Stomach (tissue), 9 donors: ENCODE data around the gene LARGE1. TPM values are rescaled to one million over a fixed set of nuclear protein-coding genes. Genes with fewer than 3 reads are reported as not detected.

Source experiments
- DNase-seq, 2 donors: peaks; one replicate each; pipeline versions ENCODE4 v3.0.0 to v3.0.0-alpha.2; 2013 to 2019
- H3K27ac ChIP-seq, 5 donors: fragments of 200-600 bp in 4 of 5; sonication (generic) in 4 of 5; one replicate each; pipeline ENCODE4 v1.5.1; 2013 to 2019; ENCODE audit warnings: mild to moderate bottlenecking in 1 of 5, moderate library complexity in 1 of 5
- H3K27me3 ChIP-seq, 3 donors: fragments of 200-600 bp; sonication (generic); one replicate each; pipeline ENCODE4 v1.5.1; 2017 to 2019; ENCODE audit warnings: mixed run types in 1 of 3
- H3K36me3 ChIP-seq, 4 donors: fragments of 200-600 bp; sonication (generic); 1 replicate in 3 of 4; 2 replicates in 1 of 4; pipeline ENCODE4 v1.5.1; 2016 to 2019
- H3K4me1 ChIP-seq, 4 donors: fragments of 200-600 bp; sonication (generic); one replicate each; pipeline ENCODE4 v1.5.1; 2016 to 2019
- H3K4me3 ChIP-seq, 4 donors: fragments of 200-600 bp; sonication (generic) in 3 of 4; one replicate each; pipeline ENCODE4 v1.5.1; 2016 to 2019; ENCODE audit warnings: mild to moderate bottlenecking in 1 of 4
- H3K9me3 ChIP-seq, 4 donors: fragments of 200-600 bp; sonication (generic); one replicate each; pipeline ENCODE4 v1.5.1; 2016 to 2019
- CTCF ChIP-seq, 7 experiments: fragments of 450-650 bp in 4 of 7; fragments of 200-600 bp in 3 of 7; sonication (generic) in 3 of 7; IDR thresholded peaks; one replicate each; pipeline ENCODE4 v1.5.1; 2016 to 2019; ENCODE audit warnings: antibody characterized with exemption in 7 of 7, control low read depth in 2 of 7, mild to moderate bottlenecking in 1 of 7
- EP300 ChIP-seq: sonication (generic); formaldehyde crosslinking; IDR thresholded peaks from one replicate; pipeline ENCODE4 v1.6.1; 2017; ENCODE audit warnings: antibody characterized with exemption
- POLR2A ChIP-seq, 4 donors: fragments of 450-650 bp; IDR thresholded peaks; one replicate each; pipeline ENCODE4 v1.6.1; 2016; ENCODE audit warnings: antibody characterized with exemption in 4 of 4, control low read depth in 2 of 4, mild to moderate bottlenecking in 1 of 4, moderate library complexity in 1 of 4
- POLR2AphosphoS5 ChIP-seq, 3 donors: sonication (generic); formaldehyde crosslinking; IDR thresholded peaks; one replicate each; pipeline ENCODE4 v1.6.1; 2016; ENCODE audit warnings: antibody characterized with exemption in 3 of 3
- WGBS, 5 donors: extraction: QIAGEN DNeasy Blood & Tissue Kit in 3 of 5; methylation state at CpG; one replicate each; pipeline versions ENCODE4 v1.1.5 to v1.1.7; 2013 to 2018; 5-methylcytosine and 5-hydroxymethylcytosine counted together
- intact Hi-C: fragments of 100-400 bp; cut with DNase I; formaldehyde crosslinking; loops from one replicate; pipeline ENCODE4 v1.15.1; 2023; ENCODE audit warnings: low total_unique reads
- polyA plus RNA-seq, 3 donors: library from polyadenylated mRNA; stranded (reverse); fragments of 200-250 nt; gene quantifications; one replicate each; pipeline ENCODE4 v1.2.3, GENCODE V29; 2013
- total RNA-seq, 5 donors: library from RNA; depleted of rRNA; stranded (reverse); fragments of >200 nt; gene quantifications; one replicate each; pipeline versions ENCODE4 v1.1.0 to v1.2.3, GENCODE V29; 2014 to 2016
- donor health status: healthy with polysubstance abuse.
- donor health status: Bipolar disorder and iron deficiency.
- donor health status: healthy.

LARGE1 gene
- total and polyA plus RNA-seq, 8 donors, result 3.5 to 110 (median 51.6) TPM

DNA sequence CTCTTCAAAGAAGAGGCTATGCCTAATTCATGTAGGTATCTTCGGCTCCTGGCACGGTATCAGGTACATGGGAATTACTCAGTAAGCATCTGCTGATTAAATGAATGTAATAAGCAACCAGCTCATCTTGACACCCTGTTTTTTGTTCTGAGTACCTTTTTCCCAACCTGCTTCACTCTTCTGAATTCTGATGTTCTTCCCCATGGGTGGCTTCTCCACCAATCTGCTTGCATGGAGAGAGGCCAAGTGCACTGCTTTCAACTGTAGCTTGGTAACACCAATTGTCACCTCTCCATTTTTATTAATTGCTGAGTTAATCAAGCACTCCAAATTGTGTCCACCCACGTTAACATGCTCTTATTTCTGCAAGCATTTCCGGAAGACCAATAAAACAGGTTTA lies 40.5 kb downstream of the LARGE1 start:
- no peak for DNase-seq
- no peaks in the 10 kb centered on the region for H3K27me3 ChIP-seq
- no peak overlapping the region for H3K4me3 ChIP-seq
- no peaks in the 10 kb centered on the region for H3K36me3 ChIP-seq
- peaks cover 0 to 29% (median 15%) of the 10 kb centered on the region in 4 donors for H3K4me1 ChIP-seq
- 84 to 95% (median 91%) methylated on average over 4 of the region's 4 CpGs for WGBS, 5 donors
- intact Hi-C loops, result no loop called here
- no peaks in the 10 kb centered on the region for H3K9me3 ChIP-seq
- H3K27ac ChIP-seq, result no peak overlapping the region
- no peak for TF ChIP-seq POLR2AphosphoS5 (IDR thresholded peaks at IDR 0.05)
- no peak for TF ChIP-seq EP300
- no peak for TF ChIP-seq POLR2A (IDR thresholded peaks at IDR 0.05)
- TF ChIP-seq CTCF (IDR thresholded peaks at IDR 0.05), result no peak

- no peaks in the 10 kb centered on the region for H3K36me3 ChIP-seq
These were observed 45.0 kb downstream of the LARGE1 start for GRCh38 chr22:33875316-33875715.

DNA sequence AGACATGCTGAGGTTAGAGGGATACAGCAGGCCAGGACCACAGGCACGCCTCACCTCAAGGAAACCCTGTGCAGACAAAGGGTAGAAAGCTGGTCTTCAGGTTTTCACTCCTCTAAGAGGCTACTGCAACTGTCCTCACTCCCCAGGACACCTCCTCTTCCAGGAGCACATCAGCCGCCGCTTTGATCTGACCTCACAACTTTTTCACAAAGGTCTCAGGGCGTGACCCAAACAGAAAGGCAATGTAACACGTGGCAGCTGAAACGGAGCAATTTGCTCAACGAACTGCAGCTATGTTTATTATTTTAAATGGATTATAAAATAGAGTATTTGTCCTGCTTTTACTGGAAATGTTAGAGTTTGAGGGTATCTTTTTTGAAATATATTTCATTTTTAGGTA lies 46.1 kb downstream of the LARGE1 start:
- no peak overlapping the region for H3K4me3 ChIP-seq
- H3K27ac ChIP-seq, result peak overlapping the region in 3 of 5 donors; percentile 73 to 77 (median 76)
- H3K4me1 ChIP-seq, result peaks cover 21 to 63% (median 45%) of the 10 kb centered on the region in 4 donors
- H3K27me3 ChIP-seq, result no peaks in the 10 kb centered on the region
- WGBS, 5 donors, result 36 to 78% (median 57%) methylated on average over 7 of the region's 7 CpGs
- no peak for DNase-seq
- no peak for TF ChIP-seq CTCF (IDR thresholded peaks at IDR 0.05)
- TF ChIP-seq POLR2A (IDR thresholded peaks at IDR 0.05), result no peak
- TF ChIP-seq POLR2AphosphoS5 (IDR thresholded peaks at IDR 0.05), result no peak
- no peak for TF ChIP-seq EP300
- no peaks in the 10 kb centered on the region for H3K36me3 ChIP-seq
- intact Hi-C loops, result no loop called here
- no peaks in the 10 kb centered on the region for H3K9me3 ChIP-seq

More at GRCh38 chr22:33875316-33875715, 45.0 kb downstream of the LARGE1 start:
- intact Hi-C loops, result no loop called here
- Histone ChIP-seq H3K27me3 (no peaks in the 10 kb centered on the region), H3K4me1 (peaks cover 21 to 52% (median 40%) of the 10 kb centered on the region in 4 donors), H3K4me3 (no peak overlapping the region), H3K9me3 (no peaks in the 10 kb centered on the region), H3K27ac (no peak overlapping the region)
- TF ChIP-seq CTCF (IDR thresholded peaks at IDR 0.05), result no peak
- WGBS, 5 donors, result 75 to 94% (median 86%) methylated on average over 2 to 6 of the region's 6 CpGs
- no peak for DNase-seq

- H3K36me3 ChIP-seq, result no peaks in the 10 kb centered on the region
- no peak for DNase-seq
- no peaks in the 10 kb centered on the region for H3K27me3 ChIP-seq
- H3K9me3 ChIP-seq, result no peaks in the 10 kb centered on the region
- peaks cover 21 to 66% (median 47%) of the 10 kb centered on the region in 4 donors for H3K4me1 ChIP-seq
- 43 to 67% (median 63%) methylated on average over 2 of the region's 2 CpGs for WGBS, 5 donors
- TF ChIP-seq CTCF (IDR thresholded peaks at IDR 0.05) (no peak), POLR2AphosphoS5 (IDR thresholded peaks at IDR 0.05) (no peak), EP300 (no peak), POLR2A (IDR thresholded peaks at IDR 0.05) (no peak)
- H3K27ac ChIP-seq, result peak overlapping the region in 4 of 5 donors; percentile 60 to 77 (median 74)
- intact Hi-C loops, result no loop called here
- H3K4me3 ChIP-seq, result no peak overlapping the region
These were observed 46.6 kb downstream of the LARGE1 start for GRCh38 chr22:33873666-33874065.
